Stimulated activated CD4-positive, alpha-beta T cell treated with anti-CD3 and anti-CD28 coated beads, Interleukin-1b, Interleukin-23, amount 100 ng/mL, for 1 hour (primary cell): Measurements from ENCODE around the gene TBL1X.
A peak's percentile ranks its signal among the peaks of the same experiment; 100 is the strongest.

Experiments used
- DNase-seq, 2 donors: peaks; one replicate each; pipeline ENCODE4 v3.0.0-alpha.2; 2020; ENCODE audit warnings: low read depth in 2 of 2

Gene TBL1X

GRCh38 chrX:9498236-9498635, 33.4 kb downstream of the TBL1X start:
- DNase-seq = no peak

- DNase-seq = no peak
Measured at GRCh38 chrX:9500584-9500983, 35.7 kb downstream of the TBL1X start.

GRCh38 chrX:9501362-9501761, 36.5 kb downstream of the TBL1X start:
- no peak for DNase-seq

GRCh38 chrX:9503261-9503660, 38.4 kb downstream of the TBL1X start:
- no peak for DNase-seq

- DNase-seq = no peak
Measured at GRCh38 chrX:9510366-9510765, 45.5 kb downstream of the TBL1X start.

- no peak for DNase-seq
Measured at GRCh38 chrX:9510980-9511379, 46.1 kb downstream of the TBL1X start.

- DNase-seq = no peak
Measured at GRCh38 chrX:9515489-9515888, 50.6 kb downstream of the TBL1X start.

- DNase-seq = no peak
Measured at GRCh38 chrX:9515973-9516538, 51.2 kb downstream of the TBL1X start.

- DNase-seq = no peak
Measured at GRCh38 chrX:9516635-9517034, 51.8 kb downstream of the TBL1X start.

- DNase-seq = no peak
Measured at GRCh38 chrX:9518051-9518450, 53.2 kb downstream of the TBL1X start.

GRCh38 chrX:9518889-9519288, 54.0 kb downstream of the TBL1X start:
- DNase-seq = no peak

- no peak for DNase-seq
Measured at GRCh38 chrX:9519546-9520216, 54.8 kb downstream of the TBL1X start.

- no peak for DNase-seq
Measured at GRCh38 chrX:9520217-9520590, 55.3 kb downstream of the TBL1X start.

- DNase-seq = no peak
Measured at GRCh38 chrX:9522378-9523155, 57.7 kb downstream of the TBL1X start.

- DNase-seq = no peak
Measured at GRCh38 chrX:9525511-9526248, 60.8 kb downstream of the TBL1X start.

- no peak for DNase-seq
Measured at GRCh38 chrX:9526965-9527364, 62.1 kb downstream of the TBL1X start.

- DNase-seq = no peak
Measured at GRCh38 chrX:9528498-9528897, 63.6 kb downstream of the TBL1X start.

- DNase-seq = no peak
Measured at GRCh38 chrX:9529223-9529622, 64.4 kb downstream of the TBL1X start.

GRCh38 chrX:9530848-9531274, 66.0 kb downstream of the TBL1X start:
- DNase-seq = peak; percentile 7 to 23

- no peak for DNase-seq
Measured at GRCh38 chrX:9532349-9532748, 67.5 kb downstream of the TBL1X start.

- DNase-seq = no peak
Measured at GRCh38 chrX:9533611-9534010, 68.8 kb downstream of the TBL1X start.

GRCh38 chrX:9534686-9535085, 69.8 kb downstream of the TBL1X start:
- no peak for DNase-seq
